HG02759 (cell line): ENCODE data around the gene HOPX.
"Not testable (repeated sequence)": the region's sequence is repeated elsewhere in the genome, so short reads cannot be mapped to it uniquely, and the experiment has no call there.

ENCODE experiments used
- ATAC-seq: cut with Tn5 transposase; IDR thresholded peaks from one replicate; pipeline ENCODE4 v1.9.1; 2021; ENCODE audit warnings: mild to moderate bottlenecking, moderate library complexity; ENCODE audit not compliant: unreplicated experiment

HOPX gene

DNA sequence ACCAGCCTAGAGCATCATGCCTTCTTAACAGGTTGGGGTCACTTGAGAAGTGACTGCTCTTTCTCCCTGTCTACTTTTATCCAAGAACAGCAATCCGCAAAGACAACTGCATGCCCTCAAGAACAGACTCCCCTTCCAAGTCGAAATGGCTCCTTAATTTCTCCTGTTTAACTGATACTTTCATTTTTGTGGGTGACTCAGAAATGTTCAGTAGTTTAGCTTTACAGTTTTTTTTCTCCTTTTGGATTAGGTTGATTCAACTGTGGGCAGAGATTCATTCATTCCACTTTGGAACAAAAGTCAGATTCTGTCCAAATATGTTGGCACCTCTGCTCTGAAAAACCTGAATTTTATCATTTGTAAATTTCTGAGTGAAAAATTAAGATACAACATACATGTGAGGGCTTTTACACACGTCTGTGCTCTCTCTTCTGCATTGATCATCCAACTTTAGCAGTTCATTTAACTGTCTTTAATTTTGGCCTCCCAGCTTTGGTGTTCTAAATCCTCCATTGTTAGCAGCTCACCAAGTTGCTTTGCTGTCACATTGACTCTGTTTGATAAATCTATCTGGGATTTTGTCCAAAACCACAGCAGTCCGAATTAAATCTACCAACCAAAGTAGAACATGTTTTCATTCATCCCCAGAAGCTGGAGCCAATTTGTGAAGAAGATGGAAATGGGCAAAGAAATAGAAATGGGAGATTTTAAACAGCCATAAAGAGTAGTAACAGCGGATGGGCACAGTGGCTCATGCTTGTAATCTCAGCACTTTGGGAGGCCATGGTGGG lies 50.0 kb downstream of the HOPX start:
- ATAC-seq = no peak

- no peak for ATAC-seq
Observed at GRCh38 chr4:56628592-56628991, 52.5 kb downstream of the HOPX start.

DNA sequence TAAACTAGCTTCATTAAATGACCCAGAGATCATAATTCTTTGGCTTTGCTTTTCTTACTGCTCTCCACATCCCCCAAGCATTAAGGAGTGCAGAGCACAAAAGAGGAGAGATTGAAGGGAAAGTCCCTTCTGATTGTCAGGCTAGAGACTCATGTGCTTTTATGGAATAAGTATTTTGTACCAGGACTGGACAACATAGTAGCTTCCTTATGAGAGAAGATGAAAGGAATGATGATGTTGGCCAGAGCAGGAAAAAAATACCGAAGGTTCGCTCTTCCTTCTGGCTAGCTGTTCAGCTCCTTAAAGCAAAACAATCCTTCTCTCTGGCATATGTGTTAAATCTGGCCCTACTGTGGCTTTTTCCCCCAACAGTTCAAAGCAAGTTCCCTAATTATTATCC lies 53.1 kb downstream of the HOPX start:
- ATAC-seq = no peak

GRCh38 chr4:56627375-56627774 lies 53.7 kb downstream of the HOPX start:
- ATAC-seq = no peak

- ATAC-seq = no peak
Observed at GRCh38 chr4:56626963-56627362, 54.1 kb downstream of the HOPX start.

DNA sequence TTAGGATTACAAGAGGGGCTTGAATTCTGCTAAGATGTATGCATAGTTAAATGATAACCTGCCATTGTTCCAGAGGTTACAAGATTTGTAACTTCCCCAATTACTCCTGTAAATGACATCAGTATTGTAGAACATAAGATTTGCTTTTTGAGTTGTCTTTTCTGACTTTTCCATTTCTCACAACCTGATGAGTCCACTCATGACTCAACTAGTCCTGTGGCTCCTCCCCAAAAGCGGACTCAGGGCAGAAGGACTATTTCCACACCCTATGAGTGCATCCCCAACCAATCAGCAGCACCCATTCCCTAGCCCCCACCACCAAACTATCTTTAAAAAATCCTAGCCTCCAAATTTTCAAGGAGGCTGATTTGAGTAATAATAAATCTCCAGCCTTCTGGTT lies 54.7 kb downstream of the HOPX start:
- ATAC-seq = no peak

GRCh38 chr4:56622176-56622575 lies 58.9 kb downstream of the HOPX start:
- ATAC-seq = no peak

DNA sequence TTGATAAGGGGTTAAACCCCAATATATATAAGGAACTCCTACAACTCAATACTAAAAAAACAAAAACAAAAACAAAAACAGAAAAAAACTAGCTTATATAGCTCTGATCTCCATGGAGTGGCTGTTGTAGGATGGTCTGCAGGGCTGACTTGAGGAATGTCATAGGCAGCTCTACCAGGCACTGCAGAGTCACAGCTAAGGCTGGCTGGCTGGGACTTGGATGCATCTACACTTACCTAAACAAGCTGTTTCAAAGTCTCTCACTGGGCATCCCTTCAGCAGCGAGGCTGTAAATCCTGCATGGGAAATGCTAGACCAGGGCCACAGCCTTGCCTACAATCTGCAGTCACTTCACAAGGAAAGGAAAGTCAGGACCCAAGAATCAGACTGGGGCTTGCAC lies 61.3 kb downstream of the HOPX start:
- no peak for ATAC-seq

DNA sequence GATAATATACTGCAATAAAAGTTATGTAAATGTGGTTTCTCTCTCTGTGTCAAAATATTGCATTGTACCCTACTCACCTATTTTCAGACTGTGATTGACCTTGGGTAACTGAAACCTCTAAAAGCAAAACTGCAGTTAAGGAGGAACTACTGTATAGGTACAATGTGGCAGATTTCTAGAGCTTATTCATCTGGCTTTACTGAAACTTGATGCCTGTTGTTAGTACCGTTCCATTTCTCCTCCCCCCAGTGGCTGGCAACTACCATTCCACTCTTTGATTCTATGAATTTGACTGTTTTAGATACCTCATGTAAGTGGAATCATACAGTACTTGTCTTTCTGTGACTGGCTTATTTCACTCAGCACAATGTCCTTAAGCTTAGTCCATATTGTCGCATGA lies 61.9 kb downstream of the HOPX start:
- no peak for ATAC-seq

GRCh38 chr4:56618734-56619133 lies 62.4 kb downstream of the HOPX start:
- ATAC-seq = no peak

DNA sequence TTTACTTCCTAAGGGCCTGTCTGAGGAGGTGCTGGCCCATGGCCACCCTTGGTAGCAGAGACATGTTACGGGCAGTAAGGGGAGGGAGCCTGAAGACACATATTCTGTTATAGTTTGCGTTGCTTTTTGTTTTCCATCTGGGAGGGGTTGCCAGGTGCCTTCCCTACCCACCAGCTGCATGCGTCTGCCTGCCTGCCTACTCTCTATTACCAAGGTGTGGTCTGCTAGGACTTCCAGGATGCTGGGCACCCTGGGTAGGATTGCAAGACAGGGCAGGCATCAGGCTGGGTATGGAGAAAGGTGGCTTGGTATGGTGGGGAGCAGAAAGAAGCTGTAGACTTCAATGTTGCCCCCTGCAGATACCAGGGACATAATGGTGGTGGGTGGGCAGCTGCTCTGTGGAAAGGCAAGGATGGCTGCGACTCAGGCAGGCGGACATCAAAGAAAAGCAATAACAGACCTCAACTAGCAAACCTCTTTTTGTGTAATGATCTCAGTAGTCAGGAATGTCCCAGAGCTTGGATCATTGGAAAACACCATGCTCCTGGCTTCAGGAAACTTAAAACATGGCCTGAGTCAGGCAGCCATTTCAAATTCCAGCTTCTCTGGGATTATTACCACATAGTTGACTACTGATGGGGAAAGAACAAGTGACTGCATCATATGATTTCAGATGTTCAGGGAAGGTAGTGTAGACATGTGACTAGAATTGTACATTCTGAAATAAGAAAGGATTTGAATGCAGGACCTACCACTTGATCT lies 67.8 kb downstream of the HOPX start:
- no peak for ATAC-seq

DNA sequence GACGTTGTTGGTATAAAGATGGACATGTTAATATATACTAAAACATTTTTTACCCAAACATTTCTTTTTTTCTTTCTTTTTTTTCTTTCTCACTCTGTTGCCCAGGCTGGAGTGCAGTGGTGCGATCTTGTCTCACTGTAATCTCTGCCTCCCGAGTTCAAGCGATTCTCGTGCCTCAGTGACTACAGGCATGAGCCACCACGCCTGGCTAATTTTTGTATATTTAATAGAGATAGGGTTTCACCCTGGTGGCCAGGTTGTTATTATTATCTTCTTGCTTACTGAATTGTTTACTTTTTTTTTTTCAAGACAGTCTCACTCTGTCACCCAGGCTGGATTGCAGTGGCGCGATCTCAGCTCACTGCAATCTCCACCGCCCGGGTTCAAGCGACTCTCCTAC lies 68.8 kb downstream of the HOPX start:
- peak; percentile 63 for ATAC-seq

DNA sequence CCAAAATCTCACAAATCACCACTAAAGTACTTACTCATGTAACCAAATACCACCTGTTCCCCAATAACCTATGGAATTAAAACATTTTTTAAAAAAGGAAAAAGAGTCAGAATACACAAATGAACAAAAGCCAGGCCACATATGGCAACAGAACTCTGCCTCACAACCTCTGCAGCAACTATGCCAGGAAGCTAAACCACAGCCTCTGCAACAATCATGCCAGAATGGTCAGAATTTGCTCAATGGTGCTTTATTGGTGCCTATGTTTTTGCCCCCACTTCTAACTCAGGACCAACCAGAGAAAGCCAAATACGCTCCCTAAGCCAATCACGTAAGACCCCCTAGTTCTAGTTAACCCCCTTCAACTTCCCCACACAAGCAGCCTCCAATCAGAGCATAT lies 69.6 kb downstream of the HOPX start:
- no peak for ATAC-seq

DNA sequence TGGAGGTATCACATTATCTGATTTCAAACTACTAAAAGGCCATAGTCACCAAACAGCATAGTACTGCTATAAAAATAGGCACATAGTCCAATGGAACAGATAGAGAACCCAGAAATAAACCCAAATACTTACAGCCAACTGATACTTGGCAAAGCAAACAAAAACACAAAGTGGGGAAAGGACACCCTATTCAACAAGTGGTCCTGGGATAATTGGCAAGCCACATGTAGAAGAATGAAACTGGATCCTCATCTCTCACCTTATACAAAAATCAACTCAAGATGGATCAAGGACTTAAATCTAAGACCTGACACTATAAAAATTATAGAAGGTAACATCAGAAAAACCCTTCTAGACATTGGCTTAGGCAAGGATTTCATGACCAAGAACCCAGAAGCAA lies 70.9 kb downstream of the HOPX start:
- ATAC-seq = not testable (repeated sequence)

- no peak for ATAC-seq
Observed at GRCh38 chr4:56607926-56608325, 73.2 kb downstream of the HOPX start.

DNA sequence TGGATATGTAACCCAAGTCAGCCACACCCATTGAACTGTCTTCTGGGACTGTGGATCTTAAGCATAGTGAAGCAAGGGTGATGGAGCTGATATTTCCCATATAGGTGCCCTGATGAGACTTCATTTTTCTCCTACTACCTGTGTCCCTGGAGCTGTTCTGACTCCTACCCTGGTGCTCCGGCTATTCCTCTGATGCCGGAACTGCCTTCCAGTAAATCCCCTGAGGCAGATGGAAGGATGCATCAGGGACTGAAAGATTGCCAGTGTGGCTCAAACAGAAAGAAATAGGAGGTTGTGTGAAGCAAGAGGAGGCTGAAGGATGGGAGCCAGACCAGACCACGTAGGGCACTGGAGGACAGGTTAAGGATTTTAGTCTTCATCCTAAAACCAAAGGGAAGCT lies 74.7 kb downstream of the HOPX start:
- no peak for ATAC-seq

- not testable (repeated sequence) for ATAC-seq
Observed at GRCh38 chr4:56605464-56605863, 75.6 kb downstream of the HOPX start.

DNA sequence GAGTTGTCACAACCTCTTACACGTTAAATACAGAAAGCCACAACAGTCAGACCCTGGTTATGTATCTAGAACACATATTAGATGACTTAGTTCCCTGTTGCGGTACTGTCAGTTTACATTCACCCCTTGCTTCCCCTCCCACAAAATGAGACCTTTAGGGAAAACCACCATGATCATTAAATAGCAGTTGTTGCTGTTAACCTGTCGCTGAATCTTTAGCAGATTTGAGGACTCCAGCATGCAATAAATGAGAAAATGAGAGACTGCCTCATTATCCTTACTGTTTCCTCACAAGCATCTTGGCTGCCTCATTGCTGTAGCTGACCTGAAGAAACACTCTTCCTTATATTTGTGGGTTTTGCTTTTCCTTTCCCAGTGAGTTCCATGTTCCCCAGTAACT lies 77.8 kb downstream of the HOPX start:
- no peak for ATAC-seq
